ENCODE data around the gene PDE1C. TPM values are rescaled to one million over a fixed set of nuclear protein-coding genes. Genes with fewer than 3 reads are reported as not detected.

The PDE1C gene
- total RNA-seq, 1 donor from 2014 or later = 15.5 TPM

GRCh38 chr7:32044739-32045138 lies 25.5 kb downstream of the PDE1C start:
- no peak for ATAC-seq
- TF ChIP-seq CTCF (IDR thresholded peaks at IDR 0.05) = no peak
- Histone ChIP-seq H3K27ac (no peak overlapping the region), H3K4me1 (no peaks in the 10 kb centered on the region), H3K9me3 (no peaks in the 10 kb centered on the region), H3K4me3 (no peak overlapping the region), H3K27me3 (ENCODE audit: low read depth) (no peaks in the 10 kb centered on the region), H3K36me3 (no peaks in the 10 kb centered on the region)
- DNase-seq = no peak
- intact Hi-C loops (cut with DNase I) = no loop called here

GRCh38 chr7:32043688-32044087 lies 26.5 kb downstream of the PDE1C start:
- intact Hi-C loops (cut with DNase I) = no loop called here
- Histone ChIP-seq H3K9me3 (no peaks in the 10 kb centered on the region), H3K27ac (no peak overlapping the region), H3K36me3 (no peaks in the 10 kb centered on the region), H3K27me3 (ENCODE audit: low read depth) (no peaks in the 10 kb centered on the region), H3K4me3 (no peak overlapping the region), H3K4me1 (no peaks in the 10 kb centered on the region)
- DNase-seq = no peak
- no peak for TF ChIP-seq CTCF (IDR thresholded peaks at IDR 0.05)
- ATAC-seq = no peak

GRCh38 chr7:32042900-32043299 lies 27.3 kb downstream of the PDE1C start:
- DNase-seq (no peak), ATAC-seq (no peak)
- no peaks in the 10 kb centered on the region for H3K9me3 ChIP-seq
- no peaks in the 10 kb centered on the region for H3K27me3 ChIP-seq (ENCODE audit: low read depth)
- H3K4me1 ChIP-seq = no peaks in the 10 kb centered on the region
- H3K4me3 ChIP-seq = no peak overlapping the region
- intact Hi-C loops (cut with DNase I) = no loop called here
- no peaks in the 10 kb centered on the region for H3K36me3 ChIP-seq
- no peak overlapping the region for H3K27ac ChIP-seq
- TF ChIP-seq CTCF (IDR thresholded peaks at IDR 0.05) = no peak

GRCh38 chr7:32039000-32039756 lies 31.0 kb downstream of the PDE1C start:
- Histone ChIP-seq H3K4me1 (no peaks in the 10 kb centered on the region), H3K36me3 (no peaks in the 10 kb centered on the region), H3K9me3 (no peaks in the 10 kb centered on the region), H3K27me3 (ENCODE audit: low read depth) (no peaks in the 10 kb centered on the region), H3K4me3 (no peak overlapping the region), H3K27ac (no peak overlapping the region)
- no peak for ATAC-seq
- intact Hi-C loops (cut with DNase I) = no loop called here
- TF ChIP-seq CTCF (IDR thresholded peaks at IDR 0.05) = no peak
- no peak for DNase-seq

- H3K36me3 ChIP-seq = no peaks in the 10 kb centered on the region
- H3K4me1 ChIP-seq = no peaks in the 10 kb centered on the region
- no peak overlapping the region for H3K27ac ChIP-seq
- no peak for DNase-seq
- no peaks in the 10 kb centered on the region for H3K27me3 ChIP-seq (ENCODE audit: low read depth)
- ATAC-seq = no peak
- TF ChIP-seq CTCF (IDR thresholded peaks at IDR 0.05) = no peak
- intact Hi-C loops (cut with DNase I) = no loop called here
- H3K9me3 ChIP-seq = no peaks in the 10 kb centered on the region
- H3K4me3 ChIP-seq = no peak overlapping the region
Measured at GRCh38 chr7:32037650-32038198, 32.5 kb downstream of the PDE1C start.

Measured in lower lobe of right lung (tissue), 2 donors.